Stimulated activated CD8-positive, alpha-beta memory T cell treated with anti-CD3 and anti-CD28 coated beads, Interleukin-2, amount 100 ng/mL, for 1 hour (primary cell): ENCODE results near the gene SLC35D3.
"Not testable (repeated sequence)": the region's sequence is repeated elsewhere in the genome, so short reads cannot be mapped to it uniquely, and the experiment has no call there.

Source experiments
- DNase-seq, 2 donors: peaks; one replicate each; pipeline ENCODE4 v3.0.0-alpha.2; 2020; ENCODE audit warnings: low read depth in 2 of 2

The SLC35D3 gene

DNA sequence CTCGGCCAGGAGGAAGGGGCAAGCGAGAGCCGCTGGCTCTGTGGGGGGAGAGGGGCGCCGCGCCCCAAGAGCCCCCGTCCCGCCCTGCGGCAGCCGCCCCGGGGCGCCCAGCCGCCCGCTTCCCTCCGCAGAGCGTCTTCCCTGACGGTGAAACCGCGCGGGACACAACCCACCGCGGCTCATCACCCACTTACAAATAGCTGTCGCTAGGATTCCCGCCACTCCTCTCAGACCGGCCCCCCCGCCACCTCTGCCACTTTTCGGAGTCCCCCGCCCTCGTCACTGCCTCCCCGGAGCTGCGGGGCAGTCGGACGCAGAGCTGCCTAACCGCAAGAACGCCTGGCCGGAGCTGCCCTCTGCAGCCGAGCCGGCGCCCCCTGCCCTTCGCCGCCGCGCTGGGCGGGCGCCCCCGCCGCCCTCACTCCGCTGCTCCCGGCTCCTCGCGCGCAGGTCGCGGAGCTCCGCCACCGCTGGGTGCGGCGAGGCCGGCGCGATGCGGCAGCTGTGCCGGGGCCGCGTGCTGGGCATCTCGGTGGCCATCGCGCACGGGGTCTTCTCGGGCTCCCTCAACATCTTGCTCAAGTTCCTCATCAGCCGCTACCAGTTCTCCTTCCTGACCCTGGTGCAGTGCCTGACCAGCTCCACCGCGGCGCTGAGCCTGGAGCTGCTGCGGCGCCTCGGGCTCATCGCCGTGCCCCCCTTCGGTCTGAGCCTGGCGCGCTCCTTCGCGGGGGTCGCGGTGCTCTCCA lies at the start of gene SLC35D3:
SLC35D3 (plus strand) TSS at position 366 of the 749 bp plus-strand sequence; CDS start at position 494, 128 bp downstream.
- no peak for DNase-seq

GRCh38 chr6:136873748-136874147 lies 48.4 kb upstream of the SLC35D3 start:
- no peak for DNase-seq

DNA sequence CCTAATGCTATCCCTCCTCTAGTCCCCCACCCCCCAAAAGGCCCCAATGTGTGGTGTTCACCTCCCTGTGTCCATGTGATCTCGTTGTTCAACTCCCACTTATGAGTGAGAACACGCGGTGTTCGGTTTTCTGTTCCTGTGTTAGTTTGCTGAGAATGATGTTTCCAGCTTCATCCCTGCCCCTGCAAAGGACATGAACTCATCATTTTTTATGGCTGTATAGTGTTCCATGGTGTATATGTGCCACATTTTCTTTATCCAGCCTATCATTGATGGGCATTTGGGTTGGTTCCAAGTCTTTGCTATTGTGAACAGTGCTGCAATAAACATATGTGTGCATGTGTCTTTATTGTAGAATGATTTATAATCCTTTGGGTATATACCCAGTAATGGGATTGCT lies 45.6 kb upstream of the SLC35D3 start:
- DNase-seq = not testable (repeated sequence)

GRCh38 chr6:136880748-136881460 lies 41.2 kb upstream of the SLC35D3 start:
- DNase-seq = no peak

DNA sequence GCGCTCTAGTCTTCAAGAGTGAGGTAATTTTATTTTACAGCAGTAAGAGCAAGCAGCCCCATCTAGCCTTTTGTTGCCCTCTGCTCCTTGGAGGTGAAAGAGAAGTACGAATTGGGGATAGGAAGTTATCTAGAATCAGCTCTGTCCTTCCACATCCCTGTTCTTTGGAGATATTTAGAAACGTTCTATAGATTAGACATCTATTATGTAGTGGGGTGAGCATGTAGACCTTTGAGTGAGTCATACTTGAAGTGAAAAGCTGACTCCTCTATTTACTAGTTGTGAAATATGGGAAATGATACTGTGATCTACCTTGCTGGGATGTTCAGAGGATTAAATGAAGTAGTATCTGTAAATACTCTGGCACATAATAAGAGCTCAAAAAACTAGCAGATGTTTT lies 36.0 kb upstream of the SLC35D3 start:
- no peak for DNase-seq

GRCh38 chr6:136887953-136888352 lies 34.1 kb upstream of the SLC35D3 start:
- DNase-seq = no peak

GRCh38 chr6:136889271-136890193 lies 32.6 kb upstream of the SLC35D3 start:
- DNase-seq = no peak

DNA sequence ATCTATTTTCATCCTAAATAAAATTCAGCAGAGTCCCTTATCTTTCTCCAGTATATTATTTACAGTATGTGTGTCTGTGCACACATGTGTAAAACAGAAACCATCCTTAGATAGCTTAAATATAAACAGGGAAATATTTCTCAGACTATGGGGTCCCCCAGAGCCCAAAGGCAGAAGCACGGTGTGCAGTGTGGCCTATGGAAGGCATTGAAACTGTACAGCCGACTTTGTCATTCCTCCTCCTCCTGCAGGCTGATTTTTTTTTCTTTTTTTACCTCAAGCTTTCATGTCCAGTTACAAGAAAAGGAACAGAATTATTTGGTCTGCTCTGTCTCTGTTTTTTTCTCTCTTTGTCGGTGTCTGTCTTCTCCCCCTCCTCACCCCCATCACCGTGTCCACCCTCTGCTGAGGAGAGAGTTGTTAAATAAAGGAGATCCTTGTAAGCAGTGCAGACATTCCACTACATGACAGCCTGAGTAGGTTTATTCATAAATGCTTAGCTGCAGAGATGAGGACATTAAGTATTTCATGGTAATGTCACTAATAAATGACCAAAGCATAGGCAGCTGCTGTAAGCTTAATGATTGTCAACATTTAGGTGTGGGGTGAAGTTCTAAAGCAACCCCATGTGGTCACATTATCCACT lies 31.8 kb upstream of the SLC35D3 start:
- DNase-seq = no peak

GRCh38 chr6:136890986-136891385 lies 31.1 kb upstream of the SLC35D3 start:
- no peak for DNase-seq

DNA sequence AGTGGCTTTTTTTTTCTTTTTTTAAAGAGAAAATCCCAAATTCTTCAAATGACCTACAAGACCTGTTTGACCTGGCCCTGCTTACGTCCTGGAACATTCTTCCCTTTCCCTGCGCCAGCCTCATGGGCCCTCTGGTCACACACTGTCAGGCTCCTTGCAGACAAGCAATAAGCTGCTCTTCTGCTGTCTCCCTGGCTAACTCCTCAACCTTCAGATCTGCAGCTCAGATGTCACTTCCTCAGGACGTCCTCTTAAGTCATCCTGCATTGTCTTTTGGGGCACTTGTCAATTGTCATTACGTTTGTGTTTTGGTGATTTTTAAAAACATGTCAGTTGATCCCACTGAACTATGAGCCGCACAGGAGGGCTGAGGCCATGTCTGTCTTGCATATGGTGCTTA lies 28.9 kb upstream of the SLC35D3 start:
- DNase-seq = no peak

- DNase-seq = no peak
Measured at GRCh38 chr6:136895901-136896300, 26.2 kb upstream of the SLC35D3 start.

GRCh38 chr6:136897071-136897470 lies 25.0 kb upstream of the SLC35D3 start:
- DNase-seq = no peak

DNA sequence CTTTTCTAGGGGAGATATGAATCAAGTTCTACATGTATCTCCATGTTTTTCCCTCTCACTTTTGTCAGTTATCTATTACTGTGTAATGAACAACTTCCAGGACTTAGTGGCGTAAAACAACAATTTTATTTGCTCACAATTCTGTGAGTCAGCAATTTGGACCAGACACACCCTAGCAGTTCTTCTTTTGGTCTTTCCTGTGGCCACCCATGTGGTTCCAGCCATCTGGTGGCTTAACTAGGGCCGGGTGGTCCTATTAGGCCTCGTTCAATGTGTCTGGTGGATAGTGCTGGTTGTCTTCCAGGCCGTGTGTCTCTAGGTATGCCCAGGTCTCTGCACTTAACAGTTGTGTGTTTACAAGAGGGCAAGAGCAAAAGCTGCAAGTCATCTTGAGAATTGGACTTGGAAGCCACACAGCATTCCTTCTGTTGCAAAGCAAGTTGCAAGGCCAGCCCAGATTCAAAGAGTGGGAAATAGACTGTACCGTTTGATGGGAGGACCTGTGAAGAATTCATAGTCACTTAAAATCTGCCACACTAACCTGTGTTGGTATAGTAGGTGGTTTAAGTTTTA lies 20.8 kb upstream of the SLC35D3 start:
- no peak for DNase-seq

- DNase-seq = not testable (repeated sequence)
Measured at GRCh38 chr6:136904477-136904876, 17.6 kb upstream of the SLC35D3 start.

GRCh38 chr6:136914947-136915346 lies 7.2 kb upstream of the SLC35D3 start:
- no peak for DNase-seq

- no peak for DNase-seq
Measured at GRCh38 chr6:136918706-136919105, 3.4 kb upstream of the SLC35D3 start.

DNA sequence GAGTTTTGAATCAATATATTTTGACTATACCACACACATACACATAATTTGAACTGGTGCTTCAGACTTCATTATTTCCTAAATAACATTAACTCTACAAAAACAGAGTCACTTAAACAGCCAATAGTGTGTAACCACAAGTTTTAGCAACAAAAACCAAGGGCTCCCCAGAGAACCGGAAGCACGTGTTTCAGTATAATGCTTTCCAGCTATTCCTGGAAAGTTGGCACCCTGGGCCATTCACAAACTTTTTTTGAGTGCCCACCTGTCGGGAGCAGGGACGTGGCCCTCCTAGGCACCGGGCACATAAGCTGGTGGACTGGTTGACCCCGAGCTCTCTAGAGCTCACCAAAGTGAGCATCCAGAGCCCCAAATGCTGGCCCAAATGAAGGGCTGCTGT lies 1.9 kb upstream of the SLC35D3 start:
- DNase-seq = no peak

GRCh38 chr6:136920671-136921380 lies 1.3 kb upstream of the SLC35D3 start:
- no peak for DNase-seq

GRCh38 chr6:136921381-136921935 lies 643 bp upstream of the SLC35D3 start:
- DNase-seq = no peak

GRCh38 chr6:136922685-136923006 lies 545 bp downstream of the SLC35D3 start:
- DNase-seq = no peak
